ENCODE data around the gene FHAD1. TPM values are rescaled to one million over a fixed set of nuclear protein-coding genes. Genes with fewer than 3 reads are reported as not detected.

Gene FHAD1
- polyA plus RNA-seq, 4 donors: 2.9 to 9.8 (median 3.3) TPM

- peak in 3 of 4 donors; percentile 66 to 75 (median 72) for DNase-seq (ENCODE audit: low read depth in 4 of 4, low spot score in 3 of 4)
Measured at GRCh38 chr1:15409388-15410222, 162.6 kb downstream of the FHAD1 start, which contains the start of gene EFHD2. Gene EFHD2, plus strand, starts transcription at chr1:15409888. Its CDS starts 84 bp downstream, at chr1:15409972.

GRCh38 chr1:15410223-15410883 lies 163.3 kb downstream of the FHAD1 start:
- DNase-seq (ENCODE audit: low read depth in 4 of 4, low spot score in 3 of 4): no peak

- no peak for DNase-seq (ENCODE audit: low read depth in 4 of 4, low spot score in 3 of 4)
Measured at GRCh38 chr1:15410884-15411245, 163.8 kb downstream of the FHAD1 start.

GRCh38 chr1:15411593-15412137 lies 164.6 kb downstream of the FHAD1 start:
- DNase-seq (ENCODE audit: low read depth in 4 of 4, low spot score in 3 of 4): no peak

GRCh38 chr1:15412175-15412800 lies 165.3 kb downstream of the FHAD1 start:
- no peak for DNase-seq (ENCODE audit: low read depth in 4 of 4, low spot score in 3 of 4)

- DNase-seq (ENCODE audit: low read depth in 4 of 4, low spot score in 3 of 4): no peak
Measured at GRCh38 chr1:15412843-15413242, 165.8 kb downstream of the FHAD1 start.

- no peak for DNase-seq (ENCODE audit: low read depth in 4 of 4, low spot score in 3 of 4)
Measured at GRCh38 chr1:15413563-15414444, 166.8 kb downstream of the FHAD1 start.

GRCh38 chr1:15414445-15414983 lies 167.5 kb downstream of the FHAD1 start:
- DNase-seq (ENCODE audit: low read depth in 4 of 4, low spot score in 3 of 4): no peak

- DNase-seq (ENCODE audit: low read depth in 4 of 4, low spot score in 3 of 4): no peak
Measured at GRCh38 chr1:15417059-15417934, 170.3 kb downstream of the FHAD1 start.

- no peak for DNase-seq (ENCODE audit: low read depth in 4 of 4, low spot score in 3 of 4)
Measured at GRCh38 chr1:15418806-15419515, 171.9 kb downstream of the FHAD1 start.

GRCh38 chr1:15420853-15421465 lies 173.9 kb downstream of the FHAD1 start:
- DNase-seq (ENCODE audit: low read depth in 4 of 4, low spot score in 3 of 4): no peak

- no peak for DNase-seq (ENCODE audit: low read depth in 4 of 4, low spot score in 3 of 4)
Measured at GRCh38 chr1:15422871-15423270, 175.8 kb downstream of the FHAD1 start.

GRCh38 chr1:15423355-15424077 lies 176.5 kb downstream of the FHAD1 start:
- no peak for DNase-seq (ENCODE audit: low read depth in 4 of 4, low spot score in 3 of 4)

GRCh38 chr1:15424146-15424667 lies 177.2 kb downstream of the FHAD1 start:
- DNase-seq (ENCODE audit: low read depth in 4 of 4, low spot score in 3 of 4): no peak

- DNase-seq (ENCODE audit: low read depth in 4 of 4, low spot score in 3 of 4): no peak
Measured at GRCh38 chr1:15424981-15425380, 178.0 kb downstream of the FHAD1 start.

GRCh38 chr1:15425521-15425920 lies 178.5 kb downstream of the FHAD1 start:
- no peak for DNase-seq (ENCODE audit: low read depth in 4 of 4, low spot score in 3 of 4)

GRCh38 chr1:15425958-15426357 lies 178.9 kb downstream of the FHAD1 start:
- DNase-seq (ENCODE audit: low read depth in 4 of 4, low spot score in 3 of 4): no peak

Measured in left renal pelvis (tissue), 4 donors.